Measurements from ENCODE around the gene SLC27A3.

- TF ChIP-seq CBFB (CRISPR knock-in tag; IDR thresholded peaks at IDR 0.05) (no peak), SMARCB1 (IDR thresholded peaks at IDR 0.05; ENCODE audit: insufficient read length, low read depth) (no peak), ILK (tag; IDR thresholded peaks at IDR 0.05; ENCODE audit: borderline replicate concordance, low read depth) (no peak), MYC (IDR thresholded peaks at IDR 0.05; ENCODE audit: low read depth, low read length) (no peak), MYC (CRISPR knock-in tag; IDR thresholded peaks at IDR 0.05; ENCODE audit: borderline replicate concordance, low read depth) (no peak), CTCF (IDR thresholded peaks at IDR 0.05 in 2 of 3, conservative IDR thresholded peaks at IDR 0.05 in 1 of 3; ENCODE audit: insufficient read depth in 2 of 3, low read depth in 1 of 3, low read length in 3 of 3) (no peak), SREBF1 (IDR thresholded peaks at IDR 0.05; ENCODE audit: borderline replicate concordance, low read depth, low read length) (no peak), JUND (IDR thresholded peaks at IDR 0.05; ENCODE audit: borderline replicate concordance, low read depth, low read length) (no peak), JUND (tag; IDR thresholded peaks at IDR 0.05; ENCODE audit: borderline replicate concordance, low read depth, low read length) (no peak)
Observed at GRCh38 chr1:153752072-153752471, 23.1 kb upstream of the SLC27A3 start.

Data from K562 (cell line).